22Rv1 (cell line): Measurements from ENCODE around the gene SNRNP70.

Experiments used
- ZFX ChIP-seq: fragments of 450-650 bp; IDR thresholded peaks from 2 replicates; pipeline ENCODE4 v1.6.1; 2017; ENCODE audit warnings: antibody characterized with exemption, borderline replicate concordance
- TF ChIP-seq, protein P1 (sequence below): fragments of 450-650 bp; IDR thresholded peaks from 2 replicates; pipeline ENCODE4 v1.5.1; 2017; ENCODE audit warnings: mild to moderate bottlenecking

DNA sequence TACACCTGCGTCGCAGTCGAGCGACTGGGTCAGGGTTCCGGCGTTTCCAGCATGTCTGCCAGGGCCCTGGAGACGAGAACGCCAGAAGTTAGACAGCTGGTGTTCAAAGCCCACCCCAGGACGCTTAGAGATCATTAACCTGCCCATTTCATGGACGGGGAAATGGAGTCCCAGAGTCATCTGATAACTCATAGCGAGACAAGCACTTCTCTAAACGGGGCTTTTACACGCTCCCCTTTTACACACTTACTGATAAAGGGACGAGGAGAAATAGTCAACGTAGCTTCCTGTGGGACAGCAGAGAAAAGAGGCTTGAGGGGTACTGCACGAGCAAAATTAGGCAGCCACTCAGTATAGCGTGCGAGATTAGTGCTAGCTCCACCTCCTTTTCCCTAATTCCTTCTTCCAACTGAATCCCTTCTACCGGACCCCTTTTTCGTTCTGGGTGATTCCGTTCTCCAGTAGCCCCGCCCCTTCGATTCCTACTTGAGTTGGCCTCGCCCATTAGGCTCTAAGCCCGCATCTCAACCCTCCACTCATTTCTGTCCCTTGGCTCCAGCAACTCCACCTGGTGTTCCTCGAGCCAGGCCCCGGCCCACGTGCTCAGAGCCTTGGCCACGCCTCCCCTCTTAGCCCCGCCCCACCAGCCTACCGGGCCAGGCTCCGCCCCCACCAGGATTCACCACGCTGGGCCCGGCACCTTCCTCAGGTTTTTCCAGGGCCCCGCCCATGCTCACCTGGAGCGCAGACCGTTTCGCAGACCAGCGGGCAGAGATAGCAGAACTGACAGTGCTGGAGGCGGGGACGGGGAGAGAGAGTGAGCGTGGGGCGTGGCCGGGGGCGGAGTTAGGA lies 66.2 kb downstream of the SNRNP70 start:
- TF ChIP-seq, protein P1, sequence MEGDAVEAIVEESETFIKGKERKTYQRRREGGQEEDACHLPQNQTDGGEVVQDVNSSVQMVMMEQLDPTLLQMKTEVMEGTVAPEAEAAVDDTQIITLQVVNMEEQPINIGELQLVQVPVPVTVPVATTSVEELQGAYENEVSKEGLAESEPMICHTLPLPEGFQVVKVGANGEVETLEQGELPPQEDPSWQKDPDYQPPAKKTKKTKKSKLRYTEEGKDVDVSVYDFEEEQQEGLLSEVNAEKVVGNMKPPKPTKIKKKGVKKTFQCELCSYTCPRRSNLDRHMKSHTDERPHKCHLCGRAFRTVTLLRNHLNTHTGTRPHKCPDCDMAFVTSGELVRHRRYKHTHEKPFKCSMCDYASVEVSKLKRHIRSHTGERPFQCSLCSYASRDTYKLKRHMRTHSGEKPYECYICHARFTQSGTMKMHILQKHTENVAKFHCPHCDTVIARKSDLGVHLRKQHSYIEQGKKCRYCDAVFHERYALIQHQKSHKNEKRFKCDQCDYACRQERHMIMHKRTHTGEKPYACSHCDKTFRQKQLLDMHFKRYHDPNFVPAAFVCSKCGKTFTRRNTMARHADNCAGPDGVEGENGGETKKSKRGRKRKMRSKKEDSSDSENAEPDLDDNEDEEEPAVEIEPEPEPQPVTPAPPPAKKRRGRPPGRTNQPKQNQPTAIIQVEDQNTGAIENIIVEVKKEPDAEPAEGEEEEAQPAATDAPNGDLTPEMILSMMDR: no peak
- TF ChIP-seq ZFX: no peak
